NCI-H69 (cell line): ENCODE measurements around the gene SCYGR3.
"Not testable (repeated sequence)": the region's sequence is repeated elsewhere in the genome, so short reads cannot be mapped to it uniquely, and the experiment has no call there.

Experiments used
- DNase-seq: peaks from one replicate; lab custom pipeline; 2025; lab: John Stamatoyannopoulos, UW

The SCYGR3 gene

GRCh38 chr2:227613272-227613660 lies 1.4 kb downstream of the SCYGR3 start:
- DNase-seq: no peak

GRCh38 chr2:227612546-227613271 lies 1.9 kb downstream of the SCYGR3 start:
- DNase-seq: peak; percentile 79

GRCh38 chr2:227610123-227610522 lies 4.5 kb downstream of the SCYGR3 start:
- DNase-seq: peak; percentile 13

GRCh38 chr2:227608561-227609338 lies 5.9 kb downstream of the SCYGR3 start:
- DNase-seq: peak; percentile 11

GRCh38 chr2:227607941-227608340 lies 6.7 kb downstream of the SCYGR3 start:
- no peak for DNase-seq

GRCh38 chr2:227606476-227606875 lies 8.2 kb downstream of the SCYGR3 start:
- no peak for DNase-seq

GRCh38 chr2:227602358-227602757 lies 12.3 kb downstream of the SCYGR3 start:
- no peak for DNase-seq

- not testable (repeated sequence) for DNase-seq
These were observed 15.7 kb downstream of the SCYGR3 start, which contains the start of gene SCYGR2 for GRCh38 chr2:227598835-227599503. TSS of gene SCYGR2 (plus strand) at chr2:227598893. CDS start at chr2:227598893, 0 bp downstream.

GRCh38 chr2:227597998-227598397 lies 16.6 kb downstream of the SCYGR3 start:
- no peak for DNase-seq

- DNase-seq: no peak
These were observed 17.6 kb downstream of the SCYGR3 start for GRCh38 chr2:227597036-227597435.

- no peak for DNase-seq
These were observed 18.8 kb downstream of the SCYGR3 start for GRCh38 chr2:227595797-227596196.

GRCh38 chr2:227592694-227593387 lies 21.8 kb downstream of the SCYGR3 start:
- no peak for DNase-seq

- no peak for DNase-seq
These were observed 32.3 kb downstream of the SCYGR3 start for GRCh38 chr2:227582369-227582768.

- no peak for DNase-seq
These were observed 34.8 kb downstream of the SCYGR3 start for GRCh38 chr2:227579791-227580190.

- peak; percentile 14 for DNase-seq
These were observed 36.0 kb downstream of the SCYGR3 start for GRCh38 chr2:227578642-227579041.

- peak; percentile 8 for DNase-seq
These were observed 37.1 kb downstream of the SCYGR3 start for GRCh38 chr2:227577555-227577954.

GRCh38 chr2:227576812-227577211 lies 37.8 kb downstream of the SCYGR3 start:
- no peak for DNase-seq

GRCh38 chr2:227576110-227576509 lies 38.5 kb downstream of the SCYGR3 start:
- no peak for DNase-seq

- DNase-seq: no peak
These were observed 44.0 kb downstream of the SCYGR3 start for GRCh38 chr2:227570615-227571014.

GRCh38 chr2:227568852-227569169 lies 45.8 kb downstream of the SCYGR3 start:
- no peak for DNase-seq

GRCh38 chr2:227566012-227566411 lies 48.6 kb downstream of the SCYGR3 start:
- no peak for DNase-seq

- DNase-seq: no peak
These were observed 49.6 kb downstream of the SCYGR3 start for GRCh38 chr2:227565080-227565479.
